ENCODE results near the gene SBF2.

The SBF2 gene

GRCh38 chr11:9735236-9735635 is 558.8 kb downstream of the SBF2 start:
- DNase-seq = no peak

- no peak for DNase-seq
Measured at GRCh38 chr11:9733212-9733611, 560.8 kb downstream of the SBF2 start.

- DNase-seq = no peak
Measured at GRCh38 chr11:9732453-9732852, 561.6 kb downstream of the SBF2 start.

DNA sequence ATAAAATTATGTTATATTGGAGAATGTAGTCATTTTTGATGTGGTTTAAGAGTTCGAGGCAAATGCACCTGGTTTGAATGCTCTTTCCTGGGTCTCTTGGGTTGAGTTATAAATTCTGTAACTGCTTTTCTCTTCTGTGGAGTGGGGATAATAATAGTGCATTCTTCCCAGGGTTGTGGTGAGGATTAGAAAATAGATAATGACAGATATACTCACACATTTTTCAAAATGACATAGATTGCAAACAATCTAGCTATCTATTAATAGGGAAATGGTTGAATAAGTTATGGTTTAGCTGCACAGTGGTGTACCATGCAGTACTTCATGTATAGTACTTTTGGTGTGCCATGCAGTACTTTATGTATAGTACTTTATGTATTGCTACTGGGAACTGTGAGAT is 562.8 kb downstream of the SBF2 start:
- DNase-seq = no peak
